ENCODE results near the gene CLK4.

- TF ChIP-seq POLR2A (IDR thresholded peaks at IDR 0.05) (no peak), EP300 (IDR thresholded peaks at IDR 0.05) (no peak), CTCF (IDR thresholded peaks at IDR 0.05) (no peak), POLR2AphosphoS5 (IDR thresholded peaks at IDR 0.05) (no peak)
Observed at GRCh38 chr5:178587763-178588611, 38.9 kb downstream of the CLK4 start.
